K562 (cell line): ENCODE data around the gene MGAT4C. TPM values are rescaled to one million over a fixed set of nuclear protein-coding genes. Genes with fewer than 3 reads are reported as not detected.

ENCODE experiments used
- BRF1 ChIP-seq: IDR thresholded peaks from 3 replicates; pipeline ENCODE4 v1.6.1; 2011; ENCODE audit warnings: borderline replicate concordance, mild to moderate bottlenecking; ENCODE audit not compliant: insufficient read length; ENCODE audit errors: extremely low read depth
- GATA2 ChIP-seq: sonication (generic); formaldehyde crosslinking; IDR thresholded peaks from 2 replicates; pipeline ENCODE4 v1.4.0; 2020; ENCODE audit warnings: mild to moderate bottlenecking, missing genetic modification reagents
- HEY1 ChIP-seq: fragments of 250-450 bp; sonication (Bioruptor Pico); IDR thresholded peaks from 2 replicates; pipeline ENCODE4 v1.5.0; 2020; ENCODE audit warnings: mild to moderate bottlenecking, moderate library complexity, borderline replicate concordance
- HOMEZ ChIP-seq: fragments of 250-450 bp; sonication (Bioruptor Pico); IDR thresholded peaks from 2 replicates; pipeline ENCODE4 v1.4.0; 2020; ENCODE audit warnings: mild to moderate bottlenecking, moderate library complexity
- TSHZ1 ChIP-seq: fragments of 250-450 bp; sonication (Bioruptor Pico); IDR thresholded peaks from 2 replicates; pipeline ENCODE4 v1.4.0; 2020; ENCODE audit warnings: mild to moderate bottlenecking, moderate library complexity
- ZNF407 ChIP-seq: fragments of 450-650 bp; IDR thresholded peaks from 2 replicates; pipeline ENCODE4 v1.6.1; 2016; ENCODE audit warnings: low read depth
- polyA plus RNA-seq, 8 experiments: library from polyadenylated mRNA; depleted of rRNA in 4 of 8; stranded (reverse) in 5 of 8; unstranded in 3 of 8; fragments of >200 nt; fragmentation: Nextera tagmentation in 2 of 8; fragmentation: Illumina TruSeq in 1 of 8; extraction: Ambion mirVana in 2 of 8; extraction: Trizol in 1 of 8; gene quantifications; 2 replicates each; pipeline versions ENCODE4 v1.2.1 to v1.2.3, GENCODE V29; 2011 to 2014; ENCODE audit warnings: inconsistent platforms in 1 of 8, missing spikeins in 1 of 8
- total RNA-seq, 7 experiments: library from RNA; depleted of rRNA in 6 of 7; stranded (reverse); fragments of >200 nt in 6 of 7; fragmentation: Illumina TruSeq in 2 of 7; extraction: Trizol in 2 of 7; gene quantifications; 2 replicates each; pipeline versions ENCODE4 v1.2.1 to v1.2.3, GENCODE V29; 2011 to 2021; ENCODE audit warnings: low replicate concordance in 1 of 7

Gene MGAT4C
- total and polyA plus RNA-seq, 9 of the 15 experiments (the other 6 are each of a cell fraction or from before 2014, with no cell fraction given), result not detected

GRCh38 chr12:86275356-86275755, 19.2 kb upstream of the MGAT4C start (continued):
- no peak for TF ChIP-seq ZNF407
- TF ChIP-seq TSHZ1 (CRISPR knock-in tag), result no peak
- TF ChIP-seq HEY1 (CRISPR knock-in tag), result no peak
- no peak for TF ChIP-seq GATA2
- TF ChIP-seq BRF1, result no peak
- no peak for TF ChIP-seq HOMEZ (CRISPR knock-in tag)
